NCI-H128 (cell line): Measurements from ENCODE around the gene ANAPC2.
"Not testable (repeated sequence)": the region's sequence is repeated elsewhere in the genome, so short reads cannot be mapped to it uniquely, and the experiment has no call there.

Experiments
- DNase-seq: peaks from one replicate; lab custom pipeline; 2025; ENCODE audit not compliant: unreplicated experiment; lab: John Stamatoyannopoulos, UW

Gene ANAPC2

DNA sequence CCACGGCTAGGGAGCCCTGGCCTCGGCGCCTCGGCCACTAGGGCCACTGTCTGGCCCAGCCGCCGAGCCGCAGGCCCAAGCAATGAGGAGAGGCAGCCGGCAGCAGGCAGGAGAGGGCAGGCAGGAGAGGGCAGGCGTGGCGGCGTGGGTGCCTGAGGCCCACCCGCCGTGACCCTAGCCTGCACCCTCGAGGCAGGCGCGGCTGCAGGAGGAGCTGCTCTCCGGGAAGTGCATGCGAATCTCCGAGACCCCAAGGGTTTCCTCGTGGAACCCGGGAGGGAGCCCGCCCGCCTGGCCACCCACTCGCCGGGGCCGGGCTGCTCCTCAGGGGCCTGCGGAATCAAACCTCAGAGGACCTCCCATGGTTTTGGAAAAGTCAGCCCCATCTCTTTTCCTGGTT, 40.1 kb downstream of the ANAPC2 start:
- DNase-seq = no peak

DNA sequence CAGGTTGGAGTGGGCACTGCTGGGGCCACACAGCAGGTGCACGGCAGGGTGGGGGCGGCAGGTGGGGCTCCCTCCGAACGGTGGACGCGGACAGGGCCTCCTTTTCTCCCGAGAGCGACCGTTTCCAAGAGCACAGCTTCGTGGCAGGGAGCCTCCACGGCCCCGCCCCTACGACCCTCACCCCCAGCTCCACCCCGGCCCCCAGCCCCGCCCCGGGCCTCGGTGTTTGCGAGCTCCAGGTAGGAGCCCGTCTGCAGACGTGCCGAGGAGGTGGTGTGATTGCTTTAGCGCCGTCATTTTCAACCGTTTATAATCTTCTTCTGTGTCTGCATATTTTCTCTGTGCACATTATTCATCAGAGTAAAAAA, 40.6 kb downstream of the ANAPC2 start:
- DNase-seq = no peak

DNA sequence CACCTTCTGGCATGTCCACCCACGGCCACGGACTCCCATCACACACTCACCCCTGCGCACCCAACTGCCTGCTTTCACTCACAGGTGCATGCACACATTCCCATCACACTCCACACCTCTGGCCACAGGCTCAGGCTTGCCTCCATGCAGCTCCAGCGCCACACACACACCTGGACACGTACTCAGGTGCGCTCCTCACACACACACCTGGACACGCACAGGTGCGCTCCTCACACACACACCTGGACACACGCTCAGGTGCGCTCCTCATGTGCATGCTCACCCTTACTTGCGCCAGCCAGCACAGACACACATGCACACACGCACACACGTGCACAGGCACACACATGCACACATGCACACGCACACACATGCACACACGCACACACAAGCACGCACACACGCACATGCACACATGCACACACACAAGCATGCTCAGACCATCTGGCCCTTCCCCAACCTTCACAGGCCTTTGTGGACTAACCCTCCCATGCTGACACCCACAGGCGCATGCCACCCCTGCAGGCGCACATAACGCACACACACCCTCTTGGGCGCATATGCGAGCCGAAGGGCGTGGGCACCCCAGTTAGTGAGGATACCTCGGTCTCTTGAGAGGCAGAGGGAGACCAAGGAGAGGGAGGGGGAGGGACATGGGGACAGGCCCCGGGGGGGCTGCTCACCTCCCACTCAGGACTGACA, 41.1 kb downstream of the ANAPC2 start:
- no peak for DNase-seq

DNA sequence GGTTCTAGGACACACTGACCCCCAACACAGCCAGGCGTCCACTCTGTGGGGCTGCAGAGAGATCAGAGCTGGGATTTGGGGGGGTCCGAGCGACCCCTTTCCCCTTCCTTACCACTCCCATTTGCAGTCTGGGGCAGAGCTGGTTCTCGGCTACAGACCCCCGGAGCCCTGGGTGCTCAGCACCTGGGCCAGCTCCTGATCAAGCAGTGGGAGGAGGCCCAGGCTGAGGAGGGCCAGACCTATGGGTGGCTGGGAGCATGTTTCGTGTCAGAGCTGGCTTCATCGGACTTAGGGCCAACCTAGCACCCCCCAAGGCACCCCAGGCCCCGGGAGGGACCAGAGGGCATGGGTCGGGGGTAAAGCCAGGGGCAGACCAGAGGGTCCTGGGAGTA, 41.8 kb downstream of the ANAPC2 start:
- DNase-seq = no peak

DNA sequence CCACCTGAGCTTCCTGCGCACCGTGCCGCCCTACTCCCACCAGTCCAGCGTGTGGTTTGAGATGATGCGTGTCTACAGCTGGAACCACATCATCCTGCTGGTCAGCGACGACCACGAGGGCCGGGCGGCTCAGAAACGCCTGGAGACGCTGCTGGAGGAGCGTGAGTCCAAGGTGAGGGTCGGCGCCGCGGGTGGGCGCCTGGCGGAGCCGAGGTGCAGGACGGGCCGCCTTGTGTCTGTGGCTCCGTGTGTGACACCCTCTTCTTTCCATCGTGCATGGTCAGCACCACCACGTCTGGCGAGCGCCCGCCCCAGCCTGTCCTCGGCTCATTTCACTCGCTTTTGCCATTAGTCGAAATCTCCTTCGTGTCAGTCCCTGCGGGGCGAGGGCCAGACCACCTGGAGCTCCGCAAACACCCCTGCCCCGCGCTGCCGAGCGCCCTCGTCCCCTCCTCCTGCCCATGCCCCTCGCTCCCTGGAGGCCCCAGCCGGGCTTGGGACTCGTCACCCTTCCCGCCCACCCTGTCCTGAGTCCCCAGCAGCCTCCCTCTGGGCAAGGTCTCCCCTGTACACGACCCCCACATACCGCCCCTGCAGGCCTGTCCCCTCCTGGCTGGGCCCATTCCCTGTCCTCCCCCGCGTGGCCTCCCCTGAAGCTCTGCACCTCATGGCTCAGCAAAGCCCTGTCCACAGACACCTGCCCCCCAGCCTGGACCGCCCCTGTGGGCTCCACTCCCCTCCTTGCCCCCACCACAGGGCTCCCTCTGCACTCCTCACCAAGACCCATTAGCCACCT, 42.4 kb downstream of the ANAPC2 start:
- no peak for DNase-seq

DNA sequence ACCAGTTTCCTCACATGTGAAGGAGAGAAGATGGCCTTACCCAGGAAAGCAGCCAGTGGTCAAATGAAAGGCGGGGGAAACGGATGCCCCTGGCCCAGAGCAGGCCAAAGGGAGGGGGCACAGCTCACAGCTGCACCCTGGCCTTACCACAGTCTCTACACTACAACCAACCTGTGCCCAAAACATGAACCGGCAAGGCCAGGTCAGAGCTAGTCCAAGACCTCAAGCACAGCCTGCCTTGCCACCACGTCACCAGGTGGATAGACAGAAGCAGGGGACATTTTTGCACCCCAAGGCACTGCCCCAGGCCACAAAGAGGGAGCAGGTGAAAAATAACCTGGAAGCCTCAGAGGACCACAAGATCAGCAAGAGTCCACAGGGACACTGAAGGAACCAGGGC, 44.9 kb downstream of the ANAPC2 start:
- DNase-seq = no peak

DNA sequence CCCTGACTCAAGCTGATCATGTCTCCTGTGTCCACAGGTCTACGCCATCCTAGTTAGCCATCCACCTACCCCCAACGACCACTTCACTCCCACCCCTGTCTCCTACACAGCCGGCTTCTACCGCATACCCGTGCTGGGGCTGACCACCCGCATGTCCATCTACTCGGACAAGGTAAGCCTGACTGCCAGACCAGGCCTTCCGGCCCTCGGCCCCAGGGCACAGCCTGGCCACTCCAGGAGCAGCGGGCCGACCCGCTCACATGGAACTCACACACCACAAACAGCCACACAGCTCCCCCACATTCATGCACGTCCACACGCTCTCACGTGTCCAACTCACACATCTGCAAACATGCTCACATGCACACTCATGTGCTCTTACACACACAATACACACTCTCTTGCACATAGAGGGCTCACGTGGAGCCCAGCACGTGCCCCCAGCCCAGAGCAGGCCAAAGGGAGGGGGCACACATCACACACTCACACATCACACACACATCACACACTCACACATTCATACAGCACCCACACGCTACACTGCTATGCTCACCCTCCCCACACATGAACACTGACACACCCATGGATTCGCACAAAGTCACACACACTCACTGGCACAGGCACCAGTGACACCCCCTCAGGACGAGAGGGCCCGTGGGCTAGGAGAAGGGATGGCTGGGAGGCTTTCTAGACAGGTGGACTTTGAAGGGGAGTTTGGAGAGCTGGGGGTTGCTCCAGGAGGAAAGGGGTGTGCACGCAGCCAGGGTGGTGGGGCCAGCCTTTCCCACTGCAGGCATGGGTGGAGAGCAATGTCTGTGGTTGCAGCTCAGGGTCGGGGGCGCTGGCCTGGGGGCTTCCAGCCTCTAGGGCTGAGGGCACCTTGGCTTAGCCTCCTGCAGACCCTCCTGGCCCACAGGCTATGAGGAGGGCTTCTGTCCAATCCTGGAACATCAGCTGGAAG, 46.1 kb downstream of the ANAPC2 start:
- DNase-seq = no peak

DNA sequence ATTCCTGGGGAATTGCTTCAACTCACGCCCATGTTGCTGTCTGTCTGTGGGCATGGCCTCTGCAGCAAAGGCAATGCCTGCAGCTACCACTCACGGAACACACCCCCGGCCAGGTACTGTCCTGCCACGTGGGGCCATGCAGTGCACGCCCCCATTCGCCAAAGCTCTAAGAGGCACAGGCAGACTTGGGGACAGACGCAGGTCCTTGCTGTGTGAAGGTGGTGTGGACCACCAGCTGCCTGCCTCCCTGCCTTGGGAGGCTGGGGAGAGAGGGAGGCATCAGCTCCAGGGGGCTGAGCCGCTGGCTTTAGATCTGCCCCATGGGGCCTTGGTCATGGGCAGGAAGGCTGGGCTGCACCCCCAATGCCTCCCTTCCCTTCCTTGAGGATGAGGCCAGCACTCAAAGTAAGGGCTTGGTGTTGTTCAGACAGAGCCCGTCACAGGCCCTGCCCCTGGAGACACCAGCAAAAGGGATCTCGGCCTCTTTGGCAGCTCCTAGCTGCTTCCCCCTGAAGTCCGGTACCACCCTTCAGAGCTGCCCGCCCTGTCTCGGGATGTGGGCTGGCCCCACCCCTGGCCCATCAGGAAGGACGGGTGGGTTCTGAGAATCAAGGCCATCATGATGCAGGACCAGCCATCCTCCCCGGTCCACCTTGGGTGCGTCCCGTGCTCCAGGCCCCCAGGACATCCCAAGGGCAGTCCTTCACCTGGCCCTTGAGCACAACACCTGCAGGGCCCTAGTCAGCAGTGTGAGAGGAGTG, 47.1 kb downstream of the ANAPC2 start:
- no peak for DNase-seq

DNA sequence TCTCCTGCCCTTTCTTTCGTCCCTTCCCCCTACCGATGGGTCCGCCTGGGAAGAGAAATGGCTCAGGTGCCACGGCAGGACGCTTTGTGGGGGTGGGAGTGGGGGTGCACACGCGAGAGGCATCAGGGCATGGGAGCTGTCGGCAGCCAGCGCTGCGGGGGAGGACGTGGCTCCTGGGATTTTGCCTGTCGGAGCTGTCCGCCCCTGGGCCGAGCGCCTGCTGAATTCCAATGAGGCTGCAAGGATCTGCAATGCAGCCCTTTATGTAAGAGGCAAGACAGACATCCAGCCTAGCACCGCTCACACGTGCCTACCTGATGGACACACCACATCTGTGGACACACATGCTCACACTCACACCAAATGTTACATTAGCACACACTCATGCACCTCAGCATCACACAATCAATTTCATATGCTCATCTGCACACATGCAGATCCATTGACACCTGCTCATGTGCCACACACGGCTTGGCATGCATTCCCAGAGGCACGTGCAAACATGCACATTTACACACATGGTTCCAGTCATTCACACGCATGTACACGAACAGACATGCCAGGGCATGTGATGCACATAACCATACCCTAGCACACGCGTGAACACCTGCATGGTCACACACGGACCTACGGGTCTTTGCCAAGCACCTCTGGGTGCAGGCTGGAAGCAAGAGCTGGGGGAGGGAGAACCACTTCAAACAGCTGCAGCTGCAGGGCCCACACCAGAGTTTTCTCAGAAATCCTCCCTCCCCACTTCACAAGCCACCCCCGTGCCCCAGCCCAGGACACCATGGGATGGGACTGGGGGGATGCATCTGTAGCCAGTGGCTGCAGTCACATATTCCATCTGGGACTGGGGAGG, 48.0 kb downstream of the ANAPC2 start:
- no peak for DNase-seq

DNA sequence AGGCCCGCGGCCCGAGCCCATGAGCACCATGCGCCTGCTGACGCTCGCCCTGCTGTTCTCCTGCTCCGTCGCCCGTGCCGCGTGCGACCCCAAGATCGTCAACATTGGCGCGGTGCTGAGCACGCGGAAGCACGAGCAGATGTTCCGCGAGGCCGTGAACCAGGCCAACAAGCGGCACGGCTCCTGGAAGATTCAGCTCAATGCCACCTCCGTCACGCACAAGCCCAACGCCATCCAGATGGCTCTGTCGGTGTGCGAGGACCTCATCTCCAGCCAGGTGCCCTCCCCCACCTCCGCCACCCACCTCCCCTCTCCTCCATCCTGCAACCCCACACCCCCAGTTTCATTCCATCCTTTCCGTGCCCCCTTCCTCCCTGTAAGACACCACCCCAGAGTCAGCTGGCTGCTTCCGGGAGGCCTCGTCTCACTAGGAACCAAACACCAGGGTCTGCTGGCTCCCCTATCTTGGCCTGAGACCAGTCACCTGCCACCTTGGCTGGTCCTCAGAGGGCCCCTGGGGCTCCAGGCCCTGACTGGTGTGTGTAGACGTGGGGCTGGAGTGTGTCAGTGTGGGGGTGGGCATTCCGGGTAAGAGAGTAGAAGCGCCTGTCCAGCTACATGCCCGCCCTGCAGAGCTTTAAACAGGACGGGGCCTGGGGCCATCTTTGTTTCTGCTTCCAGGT, 48.8 kb downstream of the ANAPC2 start:
- DNase-seq = no peak

DNA sequence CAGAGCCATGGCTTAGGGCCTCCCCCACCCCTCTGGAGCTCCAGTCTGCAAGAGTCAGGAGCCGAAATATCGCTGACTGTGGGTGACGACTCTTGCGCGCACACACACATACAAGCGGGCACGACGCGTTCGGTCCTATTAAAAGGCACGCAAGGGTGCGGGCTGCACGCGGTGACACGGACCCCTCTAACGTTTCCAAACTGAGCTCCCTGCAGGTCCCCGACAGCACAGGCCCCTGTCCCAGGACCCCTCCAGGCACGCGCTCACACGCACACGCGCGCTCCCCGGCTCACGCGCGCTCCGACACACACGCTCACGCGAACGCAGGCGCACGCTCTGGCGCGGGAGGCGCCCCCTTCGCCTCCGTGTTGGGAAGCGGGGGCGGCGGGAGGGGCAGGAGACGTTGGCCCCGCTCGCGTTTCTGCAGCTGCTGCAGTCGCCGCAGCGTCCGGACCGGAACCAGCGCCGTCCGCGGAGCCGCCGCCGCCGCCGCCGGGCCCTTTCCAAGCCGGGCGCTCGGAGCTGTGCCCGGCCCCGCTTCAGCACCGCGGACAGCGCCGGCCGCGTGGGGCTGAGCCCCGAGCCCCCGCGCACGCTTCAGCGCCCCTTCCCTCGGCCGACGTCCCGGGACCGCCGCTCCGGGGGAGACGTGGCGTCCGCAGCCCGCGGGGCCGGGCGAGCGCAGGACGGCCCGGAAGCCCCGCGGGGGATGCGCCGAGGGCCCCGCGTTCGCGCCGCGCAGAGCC, 49.5 kb downstream of the ANAPC2 start, which contains the start of gene GRIN1:
GRIN1 (plus strand) TSS at position 433 of the 746 bp plus-strand sequence. CDS start 333 bp downstream, outside the sequence.
- no peak for DNase-seq

DNA sequence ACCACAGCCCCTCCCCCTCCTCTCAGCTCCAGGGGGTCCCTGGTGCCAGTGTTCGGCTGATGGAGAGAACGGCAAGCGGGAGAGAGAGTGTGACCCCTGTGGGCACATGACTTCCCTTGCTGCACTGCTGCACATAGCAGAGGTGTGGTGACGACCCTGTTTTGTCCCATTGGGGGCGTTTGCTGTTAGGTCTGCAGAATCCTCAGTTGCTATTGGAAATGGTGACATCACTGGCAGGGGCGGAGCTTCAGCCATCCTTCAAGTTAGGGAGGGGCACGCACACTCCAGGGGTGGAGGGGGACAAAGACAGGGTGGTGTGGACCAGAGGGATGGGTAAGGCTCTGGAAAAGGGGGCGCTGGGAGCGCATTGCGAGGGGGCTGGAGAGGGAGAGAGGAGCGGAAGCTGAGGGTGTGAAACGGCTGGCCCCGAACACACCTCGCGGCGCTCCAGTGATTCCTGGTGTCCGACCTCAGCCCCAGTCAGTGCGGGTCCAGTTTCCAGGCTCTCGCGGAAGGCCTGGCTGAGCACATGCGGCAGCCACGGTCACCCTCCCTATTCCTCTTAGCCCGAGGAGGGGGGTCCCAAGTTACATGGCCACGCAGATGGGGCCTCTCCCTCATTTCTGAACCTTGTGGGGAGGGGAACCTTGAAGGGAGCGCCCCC, 50.2 kb downstream of the ANAPC2 start:
- no peak for DNase-seq

DNA sequence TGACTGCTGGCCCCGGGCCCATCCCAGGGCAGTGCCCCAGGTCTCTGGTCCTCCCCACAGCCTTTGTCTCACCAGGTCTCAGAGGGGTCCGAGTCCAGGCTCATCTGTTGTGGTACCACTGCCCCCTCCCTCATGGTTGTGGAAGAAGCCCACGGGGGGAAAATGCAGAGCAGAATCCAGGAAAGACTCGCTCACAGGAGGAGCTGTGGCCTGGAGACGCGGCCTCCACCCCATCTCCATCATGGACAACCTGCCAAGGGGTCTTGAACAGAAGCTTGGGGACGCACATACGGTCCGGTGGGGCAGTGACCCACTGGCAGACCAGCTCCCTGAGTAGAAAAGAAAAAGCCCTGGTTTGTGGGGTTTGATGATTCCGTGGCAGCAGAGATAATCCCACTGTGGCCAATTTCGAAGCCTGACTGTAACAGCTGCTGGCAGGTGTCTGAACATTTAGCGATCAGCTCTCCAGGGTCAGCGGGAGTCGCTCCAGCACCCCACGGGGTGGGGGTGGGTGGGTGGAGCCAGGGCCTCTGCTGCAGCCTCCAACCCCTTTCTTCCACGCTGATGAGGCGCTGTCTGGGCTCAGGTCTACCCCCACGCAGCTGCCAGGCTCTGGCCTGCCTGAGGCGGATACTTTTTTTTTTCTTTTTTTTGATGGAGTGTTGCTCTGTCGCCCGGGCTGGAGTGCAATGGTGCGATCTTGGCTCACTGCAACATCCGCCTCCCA, 51.3 kb downstream of the ANAPC2 start:
- no peak for DNase-seq

DNA sequence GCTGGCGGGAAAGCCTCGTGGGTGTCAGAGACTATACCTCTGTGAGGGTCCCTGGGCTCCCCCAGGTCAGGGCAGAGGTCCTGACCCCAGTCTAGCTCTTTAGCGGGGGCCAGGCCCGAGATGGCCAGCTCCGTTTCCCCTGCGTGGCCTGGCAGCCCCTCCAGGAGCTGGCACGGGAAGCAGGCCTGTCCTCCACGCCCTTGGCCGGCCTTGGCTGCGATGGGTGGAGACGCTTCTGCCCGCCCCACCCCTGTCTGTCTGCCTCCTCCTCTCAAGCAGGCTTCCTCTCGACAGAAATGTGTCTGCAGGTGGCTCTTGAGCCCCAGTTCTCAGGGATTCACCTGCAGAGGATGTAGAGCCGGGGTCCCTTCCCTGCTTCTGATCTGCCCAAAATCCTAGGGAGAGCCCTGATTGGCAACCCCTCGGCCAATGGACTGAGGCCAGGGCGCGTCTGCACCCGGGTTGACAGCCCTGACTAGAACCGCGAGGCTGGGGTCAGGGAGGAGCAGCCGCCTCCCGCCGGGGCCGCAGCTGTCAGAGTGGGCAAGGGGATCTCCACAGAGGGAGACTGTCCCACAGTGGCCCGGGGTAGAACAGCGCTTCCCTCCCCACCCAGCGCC, 52.0 kb downstream of the ANAPC2 start:
- no peak for DNase-seq

DNA sequence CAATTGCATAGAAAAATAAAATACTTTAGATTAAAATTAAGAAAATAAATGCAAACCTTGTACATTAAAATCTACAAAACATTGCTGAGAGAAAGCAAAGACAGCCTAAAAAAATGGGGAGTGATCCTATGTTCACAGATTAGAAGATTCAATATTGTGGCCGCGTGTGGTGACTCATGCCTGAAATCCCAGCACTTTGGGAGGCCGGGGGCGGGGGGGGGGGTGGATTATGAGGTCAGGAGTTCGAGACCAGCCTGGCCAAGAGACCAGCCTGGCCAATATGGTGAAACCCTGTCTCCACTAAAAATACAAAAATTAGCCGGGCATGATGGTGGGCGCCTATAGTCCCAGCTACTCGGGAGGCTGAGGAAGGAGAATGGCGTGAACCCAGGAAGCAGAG, 53.2 kb downstream of the ANAPC2 start:
- not testable (repeated sequence) for DNase-seq

DNA sequence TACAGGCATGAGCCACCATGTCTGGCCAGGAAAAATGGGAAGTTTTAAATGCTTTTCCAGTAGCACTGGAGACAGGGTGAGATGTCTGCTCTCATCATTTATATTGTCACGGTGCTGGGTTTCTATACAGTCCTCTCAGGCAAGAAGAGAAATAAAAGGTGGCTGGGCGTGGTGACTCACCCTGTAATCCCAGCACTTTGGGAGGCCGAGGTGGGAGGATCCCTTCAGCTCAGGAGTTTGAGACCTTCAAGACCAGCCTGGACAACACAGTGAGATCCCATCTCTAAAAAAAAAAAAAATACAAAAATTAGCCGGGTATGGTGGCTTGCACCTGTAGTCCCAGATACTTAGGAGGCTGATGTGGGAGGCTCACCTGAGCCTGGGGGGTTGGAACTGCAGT, 54.2 kb downstream of the ANAPC2 start:
- DNase-seq = no peak
